ENCODE data around the gene IL6ST. TPM values are rescaled to one million over a fixed set of nuclear protein-coding genes. Genes with fewer than 3 reads are reported as not detected.

IL6ST gene
- total RNA-seq, 1 experiment from 2014 or later: 181 TPM

GRCh38 chr5:55969956-55970355 lies 24.8 kb downstream of the IL6ST start:
- TF ChIP-seq CTCF (IDR thresholded peaks at IDR 0.05) (no peak), POLR2AphosphoS5 (IDR thresholded peaks at IDR 0.05; ENCODE audit: low read depth, low read length) (no peak), TCF7L2 (IDR thresholded peaks at IDR 0.05; ENCODE audit: low read depth, low read length) (no peak), SIN3A (IDR thresholded peaks at IDR 0.05; ENCODE audit: borderline replicate concordance, insufficient read depth, low read depth, low read length) (no peak)
- TF ChIP-seq, protein P1, sequence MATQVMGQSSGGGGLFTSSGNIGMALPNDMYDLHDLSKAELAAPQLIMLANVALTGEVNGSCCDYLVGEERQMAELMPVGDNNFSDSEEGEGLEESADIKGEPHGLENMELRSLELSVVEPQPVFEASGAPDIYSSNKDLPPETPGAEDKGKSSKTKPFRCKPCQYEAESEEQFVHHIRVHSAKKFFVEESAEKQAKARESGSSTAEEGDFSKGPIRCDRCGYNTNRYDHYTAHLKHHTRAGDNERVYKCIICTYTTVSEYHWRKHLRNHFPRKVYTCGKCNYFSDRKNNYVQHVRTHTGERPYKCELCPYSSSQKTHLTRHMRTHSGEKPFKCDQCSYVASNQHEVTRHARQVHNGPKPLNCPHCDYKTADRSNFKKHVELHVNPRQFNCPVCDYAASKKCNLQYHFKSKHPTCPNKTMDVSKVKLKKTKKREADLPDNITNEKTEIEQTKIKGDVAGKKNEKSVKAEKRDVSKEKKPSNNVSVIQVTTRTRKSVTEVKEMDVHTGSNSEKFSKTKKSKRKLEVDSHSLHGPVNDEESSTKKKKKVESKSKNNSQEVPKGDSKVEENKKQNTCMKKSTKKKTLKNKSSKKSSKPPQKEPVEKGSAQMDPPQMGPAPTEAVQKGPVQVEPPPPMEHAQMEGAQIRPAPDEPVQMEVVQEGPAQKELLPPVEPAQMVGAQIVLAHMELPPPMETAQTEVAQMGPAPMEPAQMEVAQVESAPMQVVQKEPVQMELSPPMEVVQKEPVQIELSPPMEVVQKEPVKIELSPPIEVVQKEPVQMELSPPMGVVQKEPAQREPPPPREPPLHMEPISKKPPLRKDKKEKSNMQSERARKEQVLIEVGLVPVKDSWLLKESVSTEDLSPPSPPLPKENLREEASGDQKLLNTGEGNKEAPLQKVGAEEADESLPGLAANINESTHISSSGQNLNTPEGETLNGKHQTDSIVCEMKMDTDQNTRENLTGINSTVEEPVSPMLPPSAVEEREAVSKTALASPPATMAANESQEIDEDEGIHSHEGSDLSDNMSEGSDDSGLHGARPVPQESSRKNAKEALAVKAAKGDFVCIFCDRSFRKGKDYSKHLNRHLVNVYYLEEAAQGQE (IDR thresholded peaks at IDR 0.05; ENCODE audit: insufficient read depth in 1 of 2, low read depth in 2 of 2, low read length in 1 of 2): no peak
- Histone ChIP-seq H3K27ac (ENCODE audit: low read length) (no peak overlapping the region), H3K36me3 (ENCODE audit: control insufficient read depth, insufficient read depth, low read length) (peaks cover 5% of the 10 kb centered on the region), H3K27me3 (ENCODE audit: control insufficient read depth, insufficient read depth, low read length) (no peaks in the 10 kb centered on the region), H3K4me1 (ENCODE audit: control insufficient read depth, insufficient read depth, low read length) (no peaks in the 10 kb centered on the region), H3K4me3 (ENCODE audit: low read depth in 2 of 2, low read length in 2 of 2) (no peak overlapping the region), H3K9me3 (ENCODE audit: control insufficient read depth, insufficient read depth, low read depth, low read length) (no peaks in the 10 kb centered on the region)
- BruUV-seq (replicated peaks): no TSS peak
- intact Hi-C loops (cut with micrococcal nuclease; ENCODE audit: unreplicated experiment): no loop called here
- ChIA-PET CTCF (no interaction called here), POLR2A (no interaction called here)
- DNase-seq (ENCODE audit: low read depth, low spot score) (no peak), ATAC-seq (no peak)
- in situ Hi-C loops (cut with HindIII; ENCODE audit: low pct_unique_long_range_greater_than_20kb, low sequenced_read_pairs): no loop called here

- Histone ChIP-seq H3K27me3 (ENCODE audit: control insufficient read depth, insufficient read depth, low read length) (no peaks in the 10 kb centered on the region), H3K36me3 (ENCODE audit: control insufficient read depth, insufficient read depth, low read length) (peaks cover 21% of the 10 kb centered on the region), H3K9me3 (ENCODE audit: control insufficient read depth, insufficient read depth, low read depth, low read length) (no peaks in the 10 kb centered on the region), H3K4me3 (ENCODE audit: low read depth in 2 of 2, low read length in 2 of 2) (no peak overlapping the region), H3K4me1 (ENCODE audit: control insufficient read depth, insufficient read depth, low read length) (no peaks in the 10 kb centered on the region), H3K27ac (ENCODE audit: low read length) (no peak overlapping the region)
- ChIA-PET POLR2A (no interaction called here), CTCF (no interaction called here)
- no TSS peak for BruUV-seq (replicated peaks)
- TF ChIP-seq, protein P1 (IDR thresholded peaks at IDR 0.05; ENCODE audit: insufficient read depth in 1 of 2, low read depth in 2 of 2, low read length in 1 of 2): no peak
- TF ChIP-seq CTCF (IDR thresholded peaks at IDR 0.05): no peak
- TF ChIP-seq POLR2AphosphoS5 (IDR thresholded peaks at IDR 0.05; ENCODE audit: low read depth, low read length): no peak
- TF ChIP-seq SIN3A (IDR thresholded peaks at IDR 0.05; ENCODE audit: borderline replicate concordance, insufficient read depth, low read depth, low read length): no peak
- TF ChIP-seq TCF7L2 (IDR thresholded peaks at IDR 0.05; ENCODE audit: low read depth, low read length): no peak
- ATAC-seq (no peak), DNase-seq (ENCODE audit: low read depth, low spot score) (no peak)
- in situ Hi-C loops (cut with HindIII; ENCODE audit: low pct_unique_long_range_greater_than_20kb, low sequenced_read_pairs): no loop called here
- intact Hi-C loops (cut with micrococcal nuclease; ENCODE audit: unreplicated experiment): no loop called here
These were observed 28.5 kb downstream of the IL6ST start for GRCh38 chr5:55966284-55966683.

Data from Panc1 (cell line).